HCT116 (cell line): Measurements from ENCODE around the gene KIAA0232. TPM values are rescaled to one million over a fixed set of nuclear protein-coding genes. Genes with fewer than 3 reads are reported as not detected.

Experiments used
- ATAC-seq: fragments of 200-7000 bp; cut with Tn5 transposase; 2 replicates; pipeline ENCODE4 v1.9.1; 2020; ENCODE audit warnings: mild to moderate bottlenecking, moderate library complexity
- BruUV-seq: library from RNA; stranded (reverse); fragments of 400-500 nt; replicated peaks from 2 replicates; lab custom pipeline; 2021; lab: Mats Ljungman, UMichigan
- CTCF ChIA-PET: fragments of 300-600 bp; sonication (Branson Sonifier 250); formaldehyde crosslinking; loops from one replicate; lab custom pipeline; 2021; ENCODE audit warnings: antibody characterized with exemption; lab: Charles Lee
- POLR2A ChIA-PET: fragments of 300-600, 350-600 bp; sonication (Branson Sonifier 250); formaldehyde crosslinking; loops from one replicate; lab custom pipeline; 2021; ENCODE audit warnings: antibody characterized with exemption; lab: Charles Lee
- RAD21 ChIA-PET, 2 experiments: fragments of 300-600 bp; sonication (Branson Sonifier 250); formaldehyde crosslinking; loops; one replicate each; lab custom pipeline; 2023; ENCODE audit warnings: low total read pairs in 2 of 2; ENCODE audit not compliant: uncharacterized antibody in 2 of 2, unreplicated experiment in 2 of 2, low non-redundant PET in 1 of 2; lab: Charles Lee
- DNase-seq: peaks from one replicate; pipeline ENCODE4 v3.0.0-alpha.2; 2010; ENCODE audit warnings: low read depth, low spot score
- H2AFZ ChIP-seq: fragments of 200-600 bp; shearing (Covaris generic), sonication (generic); 2 replicates; pipeline ENCODE4 v1.6.1; 2017; ENCODE audit warnings: low read depth, mixed run types, mixed read lengths, antibody characterized with exemption, low read length; ENCODE audit not compliant: poor library complexity, severe bottlenecking
- H3K27ac ChIP-seq: 2 replicates; pipeline ENCODE4 v1.5.1; 2012; ENCODE audit warnings: low read depth, low read length
- H3K27me3 ChIP-seq: fragments of 200-600 bp; sonication (generic); 2 replicates; pipeline ENCODE4 v1.6.1; 2016; ENCODE audit warnings: mixed run types, low read length, mixed read lengths; ENCODE audit not compliant: insufficient read depth
- H3K36me3 ChIP-seq, 2 experiments: fragments of 200-500 bp in 1 of 2; fragments of 200-600 bp in 1 of 2; sonication (Bioruptor generic) in 1 of 2; sonication (generic) in 1 of 2; 2 replicates each; pipeline versions ENCODE4 v1.5.1 to v1.6.1; 2014 to 2016; ENCODE audit warnings: low read length in 2 of 2, inconsistent platforms in 1 of 2, mixed read lengths in 1 of 2, mixed run types in 1 of 2; ENCODE audit not compliant: insufficient read depth in 2 of 2, control insufficient read depth in 1 of 2
- H3K4me1 ChIP-seq, 2 experiments: fragments of 200-600 bp in 1 of 2; sonication (generic) in 1 of 2; 2 replicates each; pipeline versions ENCODE4 v1.5.1 to v1.6.1; 2012 to 2017; ENCODE audit warnings: low read length in 2 of 2, inconsistent platforms in 1 of 2, mild to moderate bottlenecking in 1 of 2, mixed read lengths in 1 of 2, mixed run types in 1 of 2, moderate library complexity in 1 of 2; ENCODE audit not compliant: insufficient read depth in 2 of 2, control insufficient read depth in 1 of 2
- H3K4me2 ChIP-seq: fragments of 200-600 bp; sonication (generic); 2 replicates; pipeline ENCODE4 v1.6.1; 2017; ENCODE audit warnings: mixed run types, low read length, mixed read lengths
- H3K4me3 ChIP-seq, 2 experiments: fragments of 200-600 bp in 1 of 2; sonication (generic) in 1 of 2; replicated peaks in 1 of 2; 2 replicates each; pipeline ENCODE4 v1.5.1; 2011 to 2016; ENCODE audit warnings: low read length in 2 of 2, control low read depth in 1 of 2, low read depth in 1 of 2, mild to moderate bottlenecking in 1 of 2, mixed read lengths in 1 of 2, mixed run types in 1 of 2
- H3K79me2 ChIP-seq: fragments of 200-600 bp; sonication (generic); 2 replicates; pipeline ENCODE4 v1.6.1; 2017; ENCODE audit warnings: mild to moderate bottlenecking, mixed run types, low read length, moderate library complexity, mixed read lengths; ENCODE audit not compliant: insufficient read depth
- H3K9ac ChIP-seq: fragments of 200-600 bp; sonication (generic); 2 replicates; pipeline ENCODE4 v1.6.1; 2016; ENCODE audit warnings: low read length, mixed read lengths
- H3K9me2 ChIP-seq: fragments of 200-600 bp; sonication (generic), shearing (Covaris generic); 2 replicates; pipeline ENCODE4 v1.6.1; 2017; ENCODE audit warnings: mixed run types, mild to moderate bottlenecking, moderate library complexity; ENCODE audit not compliant: insufficient read depth
- H3K9me3 ChIP-seq, 2 experiments: fragments of 200-500 bp in 1 of 2; fragments of 200-600 bp in 1 of 2; sonication (Bioruptor generic) in 1 of 2; sonication (generic) in 1 of 2; 2 replicates each; pipeline ENCODE4 v1.6.1; 2014 to 2017; ENCODE audit warnings: low read length in 2 of 2, mixed read lengths in 2 of 2, inconsistent platforms in 1 of 2, low read depth in 1 of 2, mild to moderate bottlenecking in 1 of 2, mixed run types in 1 of 2, moderate library complexity in 1 of 2; ENCODE audit not compliant: control insufficient read depth in 1 of 2, insufficient read depth in 1 of 2
- H4K20me1 ChIP-seq: fragments of 200-600 bp; sonication (generic), shearing (Covaris generic); 2 replicates; pipeline ENCODE4 v1.6.1; 2017; ENCODE audit warnings: mixed run types, mild to moderate bottlenecking, moderate library complexity; ENCODE audit not compliant: insufficient read depth
- ATF3 ChIP-seq: IDR thresholded peaks from 2 replicates; pipeline ENCODE4 v1.6.1; 2012
- EGR1 ChIP-seq: IDR thresholded peaks from 2 replicates; pipeline ENCODE4 v1.6.1; 2012; ENCODE audit warnings: low read depth
- EZH2 ChIP-seq: fragments of 200-600 bp; sonication (generic); IDR thresholded peaks from 2 replicates; pipeline ENCODE4 v1.6.1; 2017; ENCODE audit warnings: antibody characterized with exemption, mixed run types
- EZH2phosphoT487 ChIP-seq: fragments of 200-600 bp; IDR thresholded peaks from 2 replicates; pipeline ENCODE4 v1.6.1; 2018; ENCODE audit warnings: antibody characterized with exemption, borderline replicate concordance
- RAD21 ChIP-seq: IDR thresholded peaks from 2 replicates; pipeline ENCODE4 v1.6.1; 2012; ENCODE audit warnings: low read depth, mild to moderate bottlenecking
- REST ChIP-seq: IDR thresholded peaks from 2 replicates; pipeline ENCODE4 v1.6.1; 2012; ENCODE audit warnings: low read depth
- SP1 ChIP-seq: IDR thresholded peaks from 2 replicates; pipeline ENCODE4 v1.6.1; 2012; ENCODE audit warnings: low read depth
- ZBTB33 ChIP-seq: IDR thresholded peaks from 2 replicates; pipeline ENCODE4 v1.6.1; 2011; ENCODE audit warnings: mild to moderate bottlenecking, low read length, moderate library complexity; ENCODE audit not compliant: insufficient replicate concordance; ENCODE audit errors: extremely low read depth
- ZFX ChIP-seq: fragments of 450-650 bp; IDR thresholded peaks from 2 replicates; pipeline ENCODE4 v1.6.1; 2017
- intact Hi-C: fragments of 100-400 bp; cut with micrococcal nuclease; formaldehyde crosslinking; loops from 2 replicates; pipeline ENCODE4 v1.10.0; 2022
- total RNA-seq: library from RNA; stranded (reverse); gene quantifications from one replicate; pipeline ENCODE4 v1.2.1, GENCODE V29; 2021; ENCODE audit not compliant: unreplicated experiment

KIAA0232 gene
- total RNA-seq, 1 experiment from 2014 or later = 18.1 TPM

GRCh38 chr4:6740347-6740746, 42.2 kb upstream of the KIAA0232 start:
- no peaks in the 10 kb centered on the region for H3K36me3 ChIP-seq
- no peak overlapping the region for H3K27ac ChIP-seq
- CTCF ChIA-PET = no interaction called here
- no peak for TF ChIP-seq ZBTB33
- TF ChIP-seq EZH2phosphoT487 = no peak
- no peak for TF ChIP-seq EZH2
- no peak for TF ChIP-seq ZFX
- no peak for TF ChIP-seq SP1
- TF ChIP-seq REST = no peak
- no peak for TF ChIP-seq RAD21
- no peak for TF ChIP-seq ATF3
- TF ChIP-seq EGR1 = no peak
- TF ChIP-seq, all 23 proteins: peak for 0
- ChIA-PET POLR2A (no interaction called here), RAD21 (no interaction called here)
- Histone ChIP-seq H3K4me1 (no peaks in the 10 kb centered on the region), H3K9ac (no peak overlapping the region), H3K4me2 (no peak overlapping the region), H3K9me2 (no peaks in the 10 kb centered on the region), H2AFZ (no peak overlapping the region), H3K9me3 (peaks cover 0 to 3% of the 10 kb centered on the region in 2 experiments; a peak in 1 of 4 replicates), H3K79me2 (no peaks in the 10 kb centered on the region), H3K4me3 (no peak overlapping the region), H4K20me1 (no peaks in the 10 kb centered on the region), H3K27me3 (no peaks in the 10 kb centered on the region)
- DNase-seq (no peak), ATAC-seq (no peak)
- no TSS peak for BruUV-seq
- intact Hi-C loops = no loop called here
